Measurements from ENCODE around the gene TNNI3K.

DNA sequence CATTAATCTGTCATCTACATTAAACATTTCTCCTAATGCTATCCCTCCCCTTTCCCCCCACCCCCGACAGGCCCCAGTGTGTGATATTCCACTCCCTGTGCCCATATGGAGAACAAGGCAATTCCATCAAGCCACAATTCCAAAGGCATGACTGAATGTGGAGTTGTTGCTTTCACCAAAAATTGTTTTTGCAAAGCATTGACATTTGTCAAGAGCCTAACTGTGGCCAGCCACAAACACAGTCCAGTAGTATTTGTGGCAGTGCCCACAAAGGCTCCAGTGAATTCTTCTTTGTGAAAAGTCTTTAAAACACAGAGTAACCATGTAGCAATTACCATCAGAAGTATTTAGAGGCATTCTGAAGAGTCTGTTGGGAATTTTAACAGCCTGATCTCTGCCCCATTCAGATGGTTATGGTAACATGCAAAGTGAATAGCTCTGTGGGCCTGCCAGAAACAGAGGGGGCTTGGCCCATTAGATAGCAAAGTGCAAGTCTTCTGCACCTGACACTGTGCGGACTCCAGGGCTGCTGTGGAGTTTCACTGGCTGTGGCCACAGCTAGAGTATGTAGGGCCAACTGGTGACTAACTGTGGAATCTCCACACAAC lies 288.8 kb downstream of the TNNI3K start:
- TF ChIP-seq, protein P1, sequence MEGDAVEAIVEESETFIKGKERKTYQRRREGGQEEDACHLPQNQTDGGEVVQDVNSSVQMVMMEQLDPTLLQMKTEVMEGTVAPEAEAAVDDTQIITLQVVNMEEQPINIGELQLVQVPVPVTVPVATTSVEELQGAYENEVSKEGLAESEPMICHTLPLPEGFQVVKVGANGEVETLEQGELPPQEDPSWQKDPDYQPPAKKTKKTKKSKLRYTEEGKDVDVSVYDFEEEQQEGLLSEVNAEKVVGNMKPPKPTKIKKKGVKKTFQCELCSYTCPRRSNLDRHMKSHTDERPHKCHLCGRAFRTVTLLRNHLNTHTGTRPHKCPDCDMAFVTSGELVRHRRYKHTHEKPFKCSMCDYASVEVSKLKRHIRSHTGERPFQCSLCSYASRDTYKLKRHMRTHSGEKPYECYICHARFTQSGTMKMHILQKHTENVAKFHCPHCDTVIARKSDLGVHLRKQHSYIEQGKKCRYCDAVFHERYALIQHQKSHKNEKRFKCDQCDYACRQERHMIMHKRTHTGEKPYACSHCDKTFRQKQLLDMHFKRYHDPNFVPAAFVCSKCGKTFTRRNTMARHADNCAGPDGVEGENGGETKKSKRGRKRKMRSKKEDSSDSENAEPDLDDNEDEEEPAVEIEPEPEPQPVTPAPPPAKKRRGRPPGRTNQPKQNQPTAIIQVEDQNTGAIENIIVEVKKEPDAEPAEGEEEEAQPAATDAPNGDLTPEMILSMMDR (optimal IDR thresholded peaks at IDR 0.05 in 1 of 3, IDR thresholded peaks at IDR 0.05 in 1 of 3, conservative IDR thresholded peaks at IDR 0.05 in 1 of 3; ENCODE audit: extremely low read depth in 1 of 3, insufficient read depth in 2 of 3, low read length in 3 of 3): no peak
- no peak for TF ChIP-seq EZH2 (IDR thresholded peaks at IDR 0.05; ENCODE audit: low read length)
